HEK293 (cell line): ENCODE results near the gene INTS14.
A peak's percentile ranks its signal among the peaks of the same experiment; 100 is the strongest.

Experiments used
- EGR2 ChIP-seq: fragments of 450-650 bp; formaldehyde crosslinking; IDR thresholded peaks from 2 replicates; pipeline ENCODE4 v1.5.1; 2016; ENCODE audit warnings: low read depth, missing biosample characterization, missing genetic modification characterization
- FEZF1 ChIP-seq: fragments of 450-650 bp; formaldehyde crosslinking; IDR thresholded peaks from 2 replicates; pipeline ENCODE4 v1.5.1; 2016; ENCODE audit warnings: missing biosample characterization, missing genetic modification characterization
- GLI2 ChIP-seq: fragments of 450-650 bp; formaldehyde crosslinking; IDR thresholded peaks from 2 replicates; pipeline ENCODE4; 2017; ENCODE audit warnings: missing biosample characterization, missing genetic modification characterization, low read depth, borderline replicate concordance
- HOXA7 ChIP-seq: sonication (generic); formaldehyde crosslinking; IDR thresholded peaks from 2 replicates; pipeline ENCODE4 v1.8.1; 2022; ENCODE audit warnings: missing genetic modification reagents, borderline replicate concordance
- MYNN ChIP-seq: fragments of 450-650 bp; formaldehyde crosslinking; IDR thresholded peaks from 2 replicates; pipeline ENCODE4 v1.5.1; 2016; ENCODE audit warnings: missing biosample characterization, missing genetic modification characterization, borderline replicate concordance
- OSR2 ChIP-seq: fragments of 450-650 bp; formaldehyde crosslinking; IDR thresholded peaks from 2 replicates; pipeline ENCODE4 v1.5.1; 2016; ENCODE audit warnings: missing biosample characterization, missing genetic modification characterization
- SP7 ChIP-seq: fragments of 450-650 bp; formaldehyde crosslinking; IDR thresholded peaks from 2 replicates; pipeline ENCODE4 v1.5.1; 2016; ENCODE audit warnings: missing biosample characterization, missing genetic modification characterization
- TRIM28 ChIP-seq: IDR thresholded peaks from 2 replicates; pipeline ENCODE4 v1.6.1; 2011; ENCODE audit warnings: low read length, control low read depth, borderline replicate concordance
- WT1 ChIP-seq: fragments of 450-650 bp; formaldehyde crosslinking; IDR thresholded peaks from 2 replicates; pipeline ENCODE4 v1.5.1; 2016; ENCODE audit warnings: missing biosample characterization, missing genetic modification characterization
- ZBTB48 ChIP-seq: fragments of 450-650 bp; formaldehyde crosslinking; IDR thresholded peaks from 2 replicates; pipeline ENCODE4 v1.5.1; 2016; ENCODE audit warnings: missing biosample characterization, missing genetic modification characterization
- ZFP3 ChIP-seq: fragments of 450-650 bp; formaldehyde crosslinking; IDR thresholded peaks from 2 replicates; pipeline ENCODE4 v1.5.1; 2016; ENCODE audit warnings: low read depth, missing biosample characterization, missing genetic modification characterization
- ZNF138 ChIP-seq: fragments of 450-650 bp; formaldehyde crosslinking; IDR thresholded peaks from 2 replicates; pipeline ENCODE4 v1.5.1; 2016; ENCODE audit warnings: missing biosample characterization, missing genetic modification characterization, borderline replicate concordance
- ZNF155 ChIP-seq: fragments of 450-650 bp; formaldehyde crosslinking; IDR thresholded peaks from 2 replicates; pipeline ENCODE4 v1.5.1; 2016; ENCODE audit warnings: missing biosample characterization, missing genetic modification characterization
- ZNF157 ChIP-seq: fragments of 450-650 bp; formaldehyde crosslinking; IDR thresholded peaks from 2 replicates; pipeline ENCODE4 v1.5.1; 2016; ENCODE audit warnings: missing biosample characterization, missing genetic modification characterization
- ZNF202 ChIP-seq: fragments of 450-650 bp; formaldehyde crosslinking; IDR thresholded peaks from 2 replicates; pipeline ENCODE4 v1.5.1; 2016; ENCODE audit warnings: missing biosample characterization, missing genetic modification characterization, borderline replicate concordance
- ZNF266 ChIP-seq: fragments of 450-650 bp; formaldehyde crosslinking; IDR thresholded peaks from 2 replicates; pipeline ENCODE4 v1.5.1; 2016; ENCODE audit warnings: missing biosample characterization, missing genetic modification characterization, low read depth
- ZNF274 ChIP-seq, 2 experiments: fragments of 200-500 bp in 1 of 2; fragments of 450-650 bp in 1 of 2; sonication (Bioruptor generic) in 1 of 2; formaldehyde crosslinking in 1 of 2; IDR thresholded peaks; 2 replicates each; pipeline versions ENCODE4 v1.5.1 to v1.6.1; 2014 to 2016; ENCODE audit warnings: borderline replicate concordance in 1 of 2, inconsistent platforms in 1 of 2, low read length in 1 of 2, missing biosample characterization in 1 of 2, missing genetic modification characterization in 1 of 2
- ZNF311 ChIP-seq: fragments of 450-650 bp; formaldehyde crosslinking; IDR thresholded peaks from 2 replicates; pipeline ENCODE4 v1.5.1; 2017; ENCODE audit warnings: missing biosample characterization, missing genetic modification characterization, borderline replicate concordance
- ZNF335 ChIP-seq: fragments of 450-650 bp; formaldehyde crosslinking; conservative IDR thresholded peaks from 2 replicates; pipeline ENCODE4 v1.5.1; 2016; ENCODE audit warnings: missing biosample characterization, missing genetic modification characterization
- ZNF391 ChIP-seq: fragments of 450-650 bp; formaldehyde crosslinking; IDR thresholded peaks from 2 replicates; pipeline ENCODE4 v1.5.1; 2016; ENCODE audit warnings: low read depth, missing biosample characterization, missing genetic modification characterization, borderline replicate concordance
- ZNF416 ChIP-seq: fragments of 450-650 bp; formaldehyde crosslinking; IDR thresholded peaks from 2 replicates; pipeline ENCODE4 v1.5.1; 2016; ENCODE audit warnings: missing biosample characterization, missing genetic modification characterization
- ZNF510 ChIP-seq: fragments of 450-650 bp; formaldehyde crosslinking; IDR thresholded peaks from 2 replicates; pipeline ENCODE4 v1.5.1; 2018; ENCODE audit warnings: mild to moderate bottlenecking, missing genetic modification characterization, missing biosample characterization; ENCODE audit not compliant: insufficient replicate concordance
- ZNF621 ChIP-seq: fragments of 450-650 bp; formaldehyde crosslinking; IDR thresholded peaks from 2 replicates; pipeline ENCODE4 v1.5.1; 2017; ENCODE audit warnings: missing biosample characterization, missing genetic modification characterization
- ZNF777 ChIP-seq: fragments of 450-650 bp; formaldehyde crosslinking; IDR thresholded peaks from 2 replicates; pipeline ENCODE4 v1.5.1; 2017; ENCODE audit warnings: missing biosample characterization, missing genetic modification characterization, borderline replicate concordance
- ZNF785 ChIP-seq: fragments of 450-650 bp; formaldehyde crosslinking; IDR thresholded peaks from 2 replicates; pipeline ENCODE4 v1.5.1; 2016; ENCODE audit warnings: missing biosample characterization, missing genetic modification characterization
- ZNF791 ChIP-seq: fragments of 450-650 bp; formaldehyde crosslinking; IDR thresholded peaks from 2 replicates; pipeline ENCODE4 v1.5.1; 2016; ENCODE audit warnings: missing biosample characterization, missing genetic modification characterization
- ZSCAN23 ChIP-seq: fragments of 450-650 bp; formaldehyde crosslinking; IDR thresholded peaks from 2 replicates; pipeline ENCODE4 v1.5.1; 2016; ENCODE audit warnings: missing biosample characterization, missing genetic modification characterization
- TF ChIP-seq, protein P1 (sequence below): fragments of 450-650 bp; IDR thresholded peaks from 2 replicates; pipeline ENCODE4 v1.5.1; 2018; ENCODE audit warnings: missing biosample characterization, missing genetic modification characterization
- TF ChIP-seq, protein P2 (sequence below): fragments of 450-650 bp; formaldehyde crosslinking; IDR thresholded peaks from 2 replicates; pipeline ENCODE4 v1.5.1; 2016; ENCODE audit warnings: missing biosample characterization, missing genetic modification characterization
- TF ChIP-seq, protein P3 (sequence below): fragments of 450-650 bp; formaldehyde crosslinking; IDR thresholded peaks from 2 replicates; pipeline ENCODE4 v1.5.1; 2016; ENCODE audit warnings: missing biosample characterization, missing genetic modification characterization
- TF ChIP-seq, protein P4 (sequence below): fragments of 450-650 bp; formaldehyde crosslinking; IDR thresholded peaks from 2 replicates; pipeline ENCODE4 v1.5.1; 2016; ENCODE audit warnings: missing biosample characterization, missing genetic modification characterization

The INTS14 gene

DNA sequence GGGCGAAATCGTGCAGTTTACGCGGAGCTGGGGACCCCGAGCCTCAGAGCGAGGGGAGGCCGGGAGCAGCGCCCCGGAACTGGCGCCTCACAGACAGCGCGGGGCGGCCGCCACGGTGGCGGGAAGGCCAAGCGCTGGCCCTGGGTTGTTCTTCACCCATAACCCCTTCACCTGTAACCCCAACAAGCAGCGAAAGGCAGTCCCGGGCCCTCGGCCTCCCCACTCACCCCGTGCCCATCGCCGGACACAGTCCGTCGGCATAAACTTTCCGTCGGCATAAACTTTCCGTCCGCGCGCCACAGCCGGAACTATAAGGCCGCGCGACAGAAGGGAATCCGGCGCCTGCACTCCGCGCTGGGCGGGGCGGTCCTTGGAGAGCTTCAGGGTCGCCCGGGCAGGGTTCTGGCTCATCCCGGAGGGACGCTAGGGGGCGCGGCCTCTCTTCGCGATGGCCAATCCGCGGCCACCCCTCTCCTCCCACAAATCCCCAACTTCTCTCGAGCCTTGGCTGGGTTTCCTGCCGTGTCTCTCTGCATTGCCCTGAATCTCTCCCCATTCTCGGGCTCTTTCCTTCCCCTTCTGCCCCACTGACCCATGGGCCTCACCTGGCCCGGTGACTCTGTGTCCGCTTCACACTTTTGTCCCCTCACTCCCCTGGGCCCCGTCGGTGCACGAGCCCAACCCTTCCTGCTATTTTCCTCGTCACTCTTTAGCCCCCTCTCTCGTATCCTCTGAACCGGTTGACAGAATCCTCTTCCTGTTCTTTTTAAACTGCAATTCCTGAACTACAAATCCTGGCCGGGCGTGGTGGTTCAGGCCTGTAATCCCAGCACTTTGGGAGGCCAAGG lies at the start of gene INTS14 (continued):
- TF ChIP-seq ZBTB48 (tag by site-specific recombination) (peak; percentile 91), ZNF202 (tag by site-specific recombination) (no peak), GLI2 (tag by site-specific recombination) (no peak; the same call in 1 of the 2 replicates), EGR2 (tag by site-specific recombination) (peak; percentile 43), ZNF510 (tag by site-specific recombination) (no peak), FEZF1 (tag by site-specific recombination) (peak; percentile 56), ZNF391 (peak; percentile 99), HOXA7 (CRISPR knock-in tag) (no peak), ZNF335 (peak; percentile 90), ZNF416 (tag by site-specific recombination) (0 out of 2 replicates have a peak, but pooled peaks have one; percentile 34), WT1 (tag by site-specific recombination) (peak; percentile 85), SP7 (peak; percentile 98), ZNF138 (tag by site-specific recombination) (0 out of 2 replicates have a peak, but pooled peaks have one; percentile 58), ZNF157 (0 out of 2 replicates have a peak, but pooled peaks have one; percentile 21), ZFP3 (tag by site-specific recombination) (no peak), ZNF791 (no peak), ZNF777 (tag by site-specific recombination) (peak; percentile 91), ZNF155 (tag by site-specific recombination) (no peak), ZSCAN23 (tag by site-specific recombination) (peak; percentile 99), ZNF621 (tag by site-specific recombination) (no peak), ZNF785 (tag by site-specific recombination) (0 out of 2 replicates have a peak, but pooled peaks have one; percentile 88), TRIM28 (peak; percentile 89; the same call in 1 of the 2 replicates), OSR2 (tag by site-specific recombination) (peak; percentile 60; the same call in 1 of the 2 replicates), ZNF274 (IDR thresholded peaks at IDR 0.05; ENCODE audit: low read length) (no peak), ZNF274 (tag by site-specific recombination; IDR thresholded peaks at IDR 0.05; ENCODE audit: borderline replicate concordance) (no peak), ZNF266 (tag by site-specific recombination) (peak; percentile 48; the same call in 1 of the 2 replicates), MYNN (tag by site-specific recombination) (peak; percentile 84), ZNF311 (tag by site-specific recombination) (no peak)
- TF ChIP-seq, protein P1, sequence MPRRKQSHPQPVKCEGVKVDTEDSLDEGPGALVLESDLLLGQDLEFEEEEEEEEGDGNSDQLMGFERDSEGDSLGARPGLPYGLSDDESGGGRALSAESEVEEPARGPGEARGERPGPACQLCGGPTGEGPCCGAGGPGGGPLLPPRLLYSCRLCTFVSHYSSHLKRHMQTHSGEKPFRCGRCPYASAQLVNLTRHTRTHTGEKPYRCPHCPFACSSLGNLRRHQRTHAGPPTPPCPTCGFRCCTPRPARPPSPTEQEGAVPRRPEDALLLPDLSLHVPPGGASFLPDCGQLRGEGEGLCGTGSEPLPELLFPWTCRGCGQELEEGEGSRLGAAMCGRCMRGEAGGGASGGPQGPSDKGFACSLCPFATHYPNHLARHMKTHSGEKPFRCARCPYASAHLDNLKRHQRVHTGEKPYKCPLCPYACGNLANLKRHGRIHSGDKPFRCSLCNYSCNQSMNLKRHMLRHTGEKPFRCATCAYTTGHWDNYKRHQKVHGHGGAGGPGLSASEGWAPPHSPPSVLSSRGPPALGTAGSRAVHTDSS, result peak; percentile 38
- TF ChIP-seq, protein P2, sequence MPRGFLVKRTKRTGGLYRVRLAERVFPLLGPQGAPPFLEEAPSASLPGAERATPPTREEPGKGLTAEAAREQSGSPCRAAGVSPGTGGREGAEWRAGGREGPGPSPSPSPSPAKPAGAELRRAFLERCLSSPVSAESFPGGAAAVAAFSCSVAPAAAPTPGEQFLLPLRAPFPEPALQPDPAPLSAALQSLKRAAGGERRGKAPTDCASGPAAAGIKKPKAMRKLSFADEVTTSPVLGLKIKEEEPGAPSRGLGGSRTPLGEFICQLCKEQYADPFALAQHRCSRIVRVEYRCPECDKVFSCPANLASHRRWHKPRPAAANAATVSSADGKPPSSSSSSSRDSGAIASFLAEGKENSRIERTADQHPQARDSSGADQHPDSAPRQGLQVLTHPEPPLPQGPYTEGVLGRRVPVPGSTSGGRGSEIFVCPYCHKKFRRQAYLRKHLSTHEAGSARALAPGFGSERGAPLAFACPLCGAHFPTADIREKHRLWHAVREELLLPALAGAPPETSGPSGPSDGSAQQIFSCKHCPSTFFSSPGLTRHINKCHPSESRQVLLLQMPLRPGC, result peak; percentile 95
- TF ChIP-seq, protein P3, sequence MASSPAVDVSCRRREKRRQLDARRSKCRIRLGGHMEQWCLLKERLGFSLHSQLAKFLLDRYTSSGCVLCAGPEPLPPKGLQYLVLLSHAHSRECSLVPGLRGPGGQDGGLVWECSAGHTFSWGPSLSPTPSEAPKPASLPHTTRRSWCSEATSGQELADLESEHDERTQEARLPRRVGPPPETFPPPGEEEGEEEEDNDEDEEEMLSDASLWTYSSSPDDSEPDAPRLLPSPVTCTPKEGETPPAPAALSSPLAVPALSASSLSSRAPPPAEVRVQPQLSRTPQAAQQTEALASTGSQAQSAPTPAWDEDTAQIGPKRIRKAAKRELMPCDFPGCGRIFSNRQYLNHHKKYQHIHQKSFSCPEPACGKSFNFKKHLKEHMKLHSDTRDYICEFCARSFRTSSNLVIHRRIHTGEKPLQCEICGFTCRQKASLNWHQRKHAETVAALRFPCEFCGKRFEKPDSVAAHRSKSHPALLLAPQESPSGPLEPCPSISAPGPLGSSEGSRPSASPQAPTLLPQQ (tag by site-specific recombination), result peak; percentile 97
- TF ChIP-seq, protein P4, sequence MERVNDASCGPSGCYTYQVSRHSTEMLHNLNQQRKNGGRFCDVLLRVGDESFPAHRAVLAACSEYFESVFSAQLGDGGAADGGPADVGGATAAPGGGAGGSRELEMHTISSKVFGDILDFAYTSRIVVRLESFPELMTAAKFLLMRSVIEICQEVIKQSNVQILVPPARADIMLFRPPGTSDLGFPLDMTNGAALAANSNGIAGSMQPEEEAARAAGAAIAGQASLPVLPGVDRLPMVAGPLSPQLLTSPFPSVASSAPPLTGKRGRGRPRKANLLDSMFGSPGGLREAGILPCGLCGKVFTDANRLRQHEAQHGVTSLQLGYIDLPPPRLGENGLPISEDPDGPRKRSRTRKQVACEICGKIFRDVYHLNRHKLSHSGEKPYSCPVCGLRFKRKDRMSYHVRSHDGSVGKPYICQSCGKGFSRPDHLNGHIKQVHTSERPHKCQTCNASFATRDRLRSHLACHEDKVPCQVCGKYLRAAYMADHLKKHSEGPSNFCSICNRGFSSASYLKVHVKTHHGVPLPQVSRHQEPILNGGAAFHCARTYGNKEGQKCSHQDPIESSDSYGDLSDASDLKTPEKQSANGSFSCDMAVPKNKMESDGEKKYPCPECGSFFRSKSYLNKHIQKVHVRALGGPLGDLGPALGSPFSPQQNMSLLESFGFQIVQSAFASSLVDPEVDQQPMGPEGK (tag by site-specific recombination), result peak; percentile 96
